ENCODE measurements around the gene SLC28A1. TPM values are rescaled to one million over a fixed set of nuclear protein-coding genes. Genes with fewer than 3 reads are reported as not detected.

Gene SLC28A1
- total and polyA plus RNA-seq, 2 donors (not counting 1 experiment from before 2014, with no cell fraction given): not detected

GRCh38 chr15:84863565-84864443, 20.7 kb upstream of the SLC28A1 start:
- no peaks in the 10 kb centered on the region for H3K9me3 Mint-ChIP-seq (ENCODE audit: insufficient read depth)
- 92% methylated on average over 11 of the region's 13 CpGs for WGBS (ENCODE audit: insufficient coverage)

More at GRCh38 chr15:84863565-84864443, 20.7 kb upstream of the SLC28A1 start:
- DNase-seq (no peak), ATAC-seq (ENCODE audit: low read depth) (no peak)
- TF ChIP-seq CTCF (IDR thresholded peaks at IDR 0.05) (no peak), EZH2 (IDR thresholded peaks at IDR 0.05; ENCODE audit: borderline replicate concordance, insufficient read depth, low read depth, low read length, poor library complexity, severe bottlenecking) (no peak)
- intact Hi-C loops (cut with micrococcal nuclease): no loop called here
- ChIA-PET CTCF (interaction anchor here (1.5 kb wide), 1 partner anchor 10 kb away, joined by 3 read pairs; no protein-coding TSS in a partner anchor), POLR2A (no interaction called here)
- no peaks in the 10 kb centered on the region for H3K9me3 ChIP-seq (ENCODE audit: control extremely low read depth in 1 of 3, control insufficient read depth in 2 of 3, insufficient read depth in 1 of 3, low read length in 2 of 3)
- H3K79me2 ChIP-seq (ENCODE audit: control insufficient read depth, insufficient read depth, low read length): no peaks in the 10 kb centered on the region
- Mint-ChIP-seq H3K27ac (no peak overlapping the region), H3K4me1 (no peaks in the 10 kb centered on the region), H3K27me3 (no peaks in the 10 kb centered on the region), H3K4me3 (no peak overlapping the region)
- no peaks in the 10 kb centered on the region for H3K27me3 ChIP-seq (replicated peaks in 1 of 4; ENCODE audit: control extremely low read depth in 1 of 4, control insufficient read depth in 3 of 4, insufficient read depth in 4 of 4, low read length in 3 of 4)
- H3K4me1 ChIP-seq (ENCODE audit: control insufficient read depth in 2 of 2, insufficient read depth in 2 of 2, low read length in 2 of 2): no peaks in the 10 kb centered on the region
- no peak overlapping the region for H3K4me2 ChIP-seq (replicated peaks; ENCODE audit: low read depth, low read length, poor library complexity, severe bottlenecking)
- no peak overlapping the region for H3K27ac ChIP-seq (ENCODE audit: low read length in 2 of 2)
- no peaks in the 10 kb centered on the region for H3K36me3 ChIP-seq (replicated peaks in 1 of 2; ENCODE audit: control extremely low read depth in 1 of 2, control insufficient read depth in 1 of 2, extremely low read depth in 1 of 2, insufficient read depth in 2 of 2, low read length in 1 of 2)
- H3K4me3 ChIP-seq (ENCODE audit: control extremely low read depth in 1 of 5, extremely low read depth in 1 of 5, insufficient read depth in 1 of 5, low read depth in 2 of 5, low read length in 4 of 5): no peak overlapping the region
- no peak overlapping the region for H3K9ac ChIP-seq (ENCODE audit: low read length)
- no peaks in the 10 kb centered on the region for H4K20me1 ChIP-seq (ENCODE audit: control insufficient read depth, insufficient read depth, low read length, poor library complexity, severe bottlenecking)
- H2AFZ ChIP-seq (ENCODE audit: insufficient read depth, low read depth, low read length, poor library complexity, severe bottlenecking): no peak overlapping the region

All from B cell (primary cell).